Astrocyte (in vitro differentiated cells and primary cell): ENCODE measurements around the gene FAM25A. TPM values are rescaled to one million over a fixed set of nuclear protein-coding genes. Genes with fewer than 3 reads are reported as not detected.

ENCODE experiments used
- DNase-seq: peaks from one replicate; pipeline ENCODE4 v3.0.0-alpha.2; 2010; ENCODE audit warnings: low read depth
- FAIRE-seq: peaks from 2 replicates; lab custom pipeline; 2011; peaks lifted over from hg19 to GRCh38; lab: Jason Lieb, UNC
- H2AFZ ChIP-seq: 2 replicates; pipeline ENCODE4 v1.6.0; 2012; ENCODE audit warnings: low read depth, low read length, inconsistent platforms
- H3K27ac ChIP-seq: 2 replicates; pipeline ENCODE4 v1.5.1; 2011; ENCODE audit warnings: low read depth, low read length, inconsistent platforms
- H3K27me3 ChIP-seq: 2 replicates; pipeline ENCODE4 v1.6.0; 2011; ENCODE audit warnings: low read length, inconsistent platforms; ENCODE audit not compliant: insufficient read depth
- H3K36me3 ChIP-seq: 2 replicates; pipeline ENCODE4 v1.5.1; 2011; ENCODE audit warnings: low read length, inconsistent platforms; ENCODE audit not compliant: insufficient read depth
- H3K4me1 ChIP-seq: 2 replicates; pipeline ENCODE4 v1.5.1; 2011; ENCODE audit warnings: low read length, inconsistent platforms; ENCODE audit not compliant: insufficient read depth
- H3K4me2 ChIP-seq: 2 replicates; pipeline ENCODE4 v1.6.0; 2012; ENCODE audit warnings: low read length, inconsistent platforms
- H3K4me3 ChIP-seq: 2 replicates; pipeline ENCODE4 v1.5.1; 2011; ENCODE audit warnings: low read depth, mild to moderate bottlenecking, low read length, inconsistent platforms; ENCODE audit not compliant: insufficient read depth
- H3K79me2 ChIP-seq: 2 replicates; pipeline ENCODE4 v1.6.0; 2012; ENCODE audit warnings: mild to moderate bottlenecking, low read length, inconsistent platforms; ENCODE audit not compliant: insufficient read depth
- H3K9ac ChIP-seq: 2 replicates; pipeline ENCODE4 v1.6.0; 2012; ENCODE audit warnings: mild to moderate bottlenecking, low read length, inconsistent platforms
- H3K9me3 ChIP-seq: 2 replicates; pipeline ENCODE4 v1.5.1; 2012; ENCODE audit warnings: low read depth, mild to moderate bottlenecking, low read length, inconsistent platforms; ENCODE audit not compliant: insufficient read depth
- H4K20me1 ChIP-seq: 2 replicates; pipeline ENCODE4 v1.6.0; 2012; ENCODE audit warnings: low read length, inconsistent platforms; ENCODE audit not compliant: insufficient read depth
- H3K27ac Mint-ChIP-seq: one replicate; pipeline ENCODE4 v1.8.0; 2021; ENCODE audit warnings: mild to moderate bottlenecking, mixed read lengths; ENCODE audit not compliant: unreplicated experiment
- H3K27me3 Mint-ChIP-seq: one replicate; pipeline ENCODE4 v1.8.0; 2021; ENCODE audit warnings: low read depth, mixed read lengths; ENCODE audit not compliant: unreplicated experiment
- H3K36me3 Mint-ChIP-seq: one replicate; pipeline ENCODE4 v1.8.0; 2021; ENCODE audit warnings: low read depth, mixed read lengths; ENCODE audit not compliant: unreplicated experiment
- H3K4me1 Mint-ChIP-seq: one replicate; pipeline ENCODE4 v1.8.0; 2021; ENCODE audit warnings: low read depth, mixed read lengths; ENCODE audit not compliant: unreplicated experiment
- H3K4me3 Mint-ChIP-seq: one replicate; pipeline ENCODE4 v1.8.0; 2021; ENCODE audit warnings: mild to moderate bottlenecking, moderate library complexity, mixed read lengths; ENCODE audit not compliant: unreplicated experiment
- H3K9me3 Mint-ChIP-seq: one replicate; pipeline ENCODE4 v1.8.0; 2021; ENCODE audit warnings: mild to moderate bottlenecking, mixed read lengths; ENCODE audit not compliant: unreplicated experiment
- CTCF ChIP-seq: IDR thresholded peaks from 2 replicates; pipeline ENCODE4 v1.5.1; 2011; ENCODE audit warnings: low read depth, mild to moderate bottlenecking, inconsistent platforms, low read length, moderate library complexity; ENCODE audit not compliant: insufficient read depth
- EZH2 ChIP-seq: IDR thresholded peaks from 2 replicates; pipeline ENCODE4 v1.6.1; 2012; ENCODE audit warnings: mild to moderate bottlenecking, low read length, inconsistent platforms; ENCODE audit not compliant: insufficient read depth
- total RNA-seq: library from RNA; stranded (reverse); gene quantifications from 2 replicates; pipeline ENCODE4 v1.2.1, GENCODE V29; 2021

FAM25A gene
- total RNA-seq, 1 donor from 2014 or later = not detected

DNA sequence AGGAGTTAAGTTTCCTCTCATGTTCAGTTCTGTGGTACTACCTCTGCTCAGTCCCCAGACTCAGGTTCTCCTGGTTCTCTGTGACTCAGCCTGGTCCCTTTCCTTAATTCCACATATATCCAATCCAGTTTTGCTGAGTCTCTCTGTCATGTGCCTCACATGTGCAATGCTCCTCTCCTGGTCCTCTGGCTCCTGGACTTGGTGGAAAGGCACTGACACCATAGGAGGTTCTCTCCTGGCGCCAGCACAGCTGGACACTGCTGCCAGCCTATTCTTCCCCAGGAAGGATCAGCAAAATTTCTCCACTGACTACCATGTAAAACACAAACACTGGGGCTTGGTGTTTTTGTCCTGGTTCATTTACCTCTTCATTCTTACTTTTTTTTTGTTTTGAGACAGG lies 46.8 kb downstream of the FAM25A start:
- Mint-ChIP-seq H3K27me3 (no peaks in the 10 kb centered on the region), H3K4me1 (no peaks in the 10 kb centered on the region), H3K36me3 (peaks cover 14% of the 10 kb centered on the region), H3K4me3 (no peak overlapping the region), H3K27ac (no peak overlapping the region), H3K9me3 (no peaks in the 10 kb centered on the region)
- H3K79me2 ChIP-seq = no peaks in the 10 kb centered on the region
- H3K9ac ChIP-seq = no peak overlapping the region
- no peak overlapping the region for H3K27ac ChIP-seq
- no peak overlapping the region for H3K4me3 ChIP-seq
- no peak for TF ChIP-seq EZH2
- TF ChIP-seq CTCF = no peak
- no peaks in the 10 kb centered on the region for H4K20me1 ChIP-seq
- H3K36me3 ChIP-seq = peaks cover 21% of the 10 kb centered on the region
- no peaks in the 10 kb centered on the region for H3K4me1 ChIP-seq
- FAIRE-seq (no peak), DNase-seq (no peak)
- no peaks in the 10 kb centered on the region for H3K27me3 ChIP-seq
- H3K9me3 ChIP-seq = no peaks in the 10 kb centered on the region
- no peak overlapping the region for H3K4me2 ChIP-seq
- no peak overlapping the region for H2AFZ ChIP-seq

GRCh38 chr10:87068281-87068680 lies 48.2 kb downstream of the FAM25A start:
- Histone ChIP-seq H3K9me3 (no peaks in the 10 kb centered on the region), H3K79me2 (no peaks in the 10 kb centered on the region), H3K9ac (no peak overlapping the region), H3K4me1 (no peaks in the 10 kb centered on the region), H2AFZ (no peak overlapping the region), H3K4me2 (no peak overlapping the region), H3K27me3 (no peaks in the 10 kb centered on the region), H3K4me3 (no peak overlapping the region), H3K36me3 (peaks cover 21% of the 10 kb centered on the region), H4K20me1 (peaks cover 5% of the 10 kb centered on the region), H3K27ac (no peak overlapping the region)
- Mint-ChIP-seq H3K9me3 (no peaks in the 10 kb centered on the region), H3K4me1 (no peaks in the 10 kb centered on the region), H3K4me3 (no peak overlapping the region), H3K27me3 (no peaks in the 10 kb centered on the region), H3K27ac (no peak overlapping the region), H3K36me3 (peaks cover 12% of the 10 kb centered on the region)
- FAIRE-seq (no peak), DNase-seq (no peak)
- TF ChIP-seq EZH2 = no peak

- TF ChIP-seq CTCF (no peak), EZH2 (no peak)
- Histone ChIP-seq H3K27me3 (no peaks in the 10 kb centered on the region), H3K9me3 (no peaks in the 10 kb centered on the region), H2AFZ (no peak overlapping the region), H3K79me2 (peaks cover 7% of the 10 kb centered on the region), H3K36me3 (peaks cover 15% of the 10 kb centered on the region), H3K27ac (no peak overlapping the region), H3K4me3 (no peak overlapping the region), H3K4me2 (no peak overlapping the region), H4K20me1 (peaks cover 10% of the 10 kb centered on the region), H3K9ac (no peak overlapping the region), H3K4me1 (no peaks in the 10 kb centered on the region)
- Mint-ChIP-seq H3K36me3 (peaks cover under 1% of the 10 kb centered on the region), H3K4me3 (no peak overlapping the region), H3K27ac (no peak overlapping the region), H3K9me3 (no peaks in the 10 kb centered on the region), H3K27me3 (no peaks in the 10 kb centered on the region), H3K4me1 (peaks cover 1% of the 10 kb centered on the region)
- FAIRE-seq (no peak), DNase-seq (no peak)
Measured at GRCh38 chr10:87072449-87072848, 52.4 kb downstream of the FAM25A start.

Other genes starting within 250 kb of the FAM25A start
- gene MMRN2, start 62.7 kb upstream of the FAM25A start, total RNA-seq = 0.27 and 0.46 TPM in 2 replicates
- 3.0 TPM in 2 replicates for gene SNCG, start 61.7 kb upstream of the FAM25A start, total RNA-seq
- gene ADIRF, start 51.8 kb upstream of the FAM25A start, total RNA-seq = not detected in 2 replicates
- gene GLUD1, start 74.5 kb downstream of the FAM25A start, total RNA-seq = 93.1 and 96.6 TPM in 2 replicates
- gene SHLD2, start 74.9 kb downstream of the FAM25A start, total RNA-seq = 23.2 TPM in 2 replicates
- 0.79 and 1.2 TPM in 2 replicates for gene NUTM2A, start 205.2 kb downstream of the FAM25A start, total RNA-seq